SK-N-SH treated with all-trans-retinoic acid at 6 μM for 48 hours (cell line): ENCODE measurements around the gene TAMALIN.

Source experiments
- ATAC-seq: fragments of 200-7000 bp; cut with Tn5 transposase; 3 replicates; pipeline ENCODE4 v1.9.1; 2020; ENCODE audit warnings: mild to moderate bottlenecking, moderate library complexity
- ARNTL ChIP-seq: fragments of 450-650 bp; formaldehyde crosslinking; IDR thresholded peaks from 2 replicates; pipeline ENCODE4 v1.5.0; 2020; ENCODE audit warnings: low read depth, mild to moderate bottlenecking, moderate library complexity, borderline replicate concordance
- BACH2 ChIP-seq: fragments of 250-450 bp; sonication (Bioruptor Pico); IDR thresholded peaks from 2 replicates; pipeline ENCODE4 v1.9.0; 2021; ENCODE audit warnings: mild to moderate bottlenecking, borderline replicate concordance
- CSDC2 ChIP-seq: fragments of 250-450 bp; sonication (Bioruptor Pico); IDR thresholded peaks from 2 replicates; pipeline ENCODE4 v1.5.0; 2020; ENCODE audit warnings: mild to moderate bottlenecking, moderate library complexity
- ESRRG ChIP-seq: fragments of 250-450 bp; sonication (Bioruptor Pico); IDR thresholded peaks from 2 replicates; pipeline ENCODE4 v1.6.1; 2021; ENCODE audit warnings: mild to moderate bottlenecking
- GLIS3 ChIP-seq: fragments of 250-450 bp; sonication (Bioruptor Pico); IDR thresholded peaks from 2 replicates; pipeline ENCODE4 v1.5.0; 2020; ENCODE audit warnings: mild to moderate bottlenecking, moderate library complexity
- OSR1 ChIP-seq: fragments of 250-450 bp; sonication (Bioruptor Pico); IDR thresholded peaks from 2 replicates; pipeline ENCODE4 v1.8.0; 2022; ENCODE audit warnings: moderate library complexity, mild to moderate bottlenecking, inconsistent platforms
- PPARA ChIP-seq: fragments of 250-450 bp; sonication (Bioruptor Pico); IDR thresholded peaks from 2 replicates; pipeline ENCODE4 v1.5.0; 2020; ENCODE audit warnings: mild to moderate bottlenecking, borderline replicate concordance
- RARB ChIP-seq: fragments of 250-450 bp; sonication (Bioruptor Pico); IDR thresholded peaks from 2 replicates; pipeline ENCODE4 v1.8.0; 2021; ENCODE audit warnings: mild to moderate bottlenecking, moderate library complexity
- SNAI2 ChIP-seq: fragments of 250-450 bp; sonication (Bioruptor Pico); IDR thresholded peaks from 2 replicates; pipeline ENCODE4 v1.5.0; 2020; ENCODE audit warnings: mild to moderate bottlenecking, moderate library complexity
- TCF4 ChIP-seq: fragments of 250-450 bp; sonication (Bioruptor Pico); IDR thresholded peaks from 2 replicates; pipeline ENCODE4 v1.8.0; 2021; ENCODE audit warnings: mild to moderate bottlenecking, moderate library complexity, borderline replicate concordance
- TOX ChIP-seq: fragments of 250-450 bp; sonication (Bioruptor Pico); IDR thresholded peaks from 2 replicates; pipeline ENCODE4 v1.8.0; 2021; ENCODE audit warnings: mild to moderate bottlenecking, moderate library complexity, borderline replicate concordance
- ZC3H10 ChIP-seq: fragments of 250-450 bp; sonication (Bioruptor Pico); IDR thresholded peaks from 2 replicates; pipeline ENCODE4 v1.5.1; 2021; ENCODE audit warnings: mild to moderate bottlenecking, moderate library complexity
- ZFP3 ChIP-seq: fragments of 250-450 bp; sonication (Bioruptor Pico); IDR thresholded peaks from 2 replicates; pipeline ENCODE4 v1.5.0; 2020; ENCODE audit warnings: mild to moderate bottlenecking, moderate library complexity
- ZFP30 ChIP-seq: fragments of 450-650 bp; formaldehyde crosslinking; IDR thresholded peaks from 2 replicates; pipeline ENCODE4 v1.5.0; 2022; ENCODE audit warnings: mild to moderate bottlenecking, moderate library complexity
- ZNF70 ChIP-seq: fragments of 450-650 bp; formaldehyde crosslinking; IDR thresholded peaks from 2 replicates; pipeline ENCODE4 v1.5.0; 2020; ENCODE audit warnings: mild to moderate bottlenecking, moderate library complexity
- ZNF8 ChIP-seq: fragments of 450-650 bp; formaldehyde crosslinking; IDR thresholded peaks from 2 replicates; pipeline ENCODE4 v1.5.0; 2020; ENCODE audit warnings: mild to moderate bottlenecking, moderate library complexity
- TF ChIP-seq, protein P1 (sequence below): fragments of 250-450 bp; sonication (Bioruptor Pico); IDR thresholded peaks from 2 replicates; pipeline ENCODE4 v1.8.0; 2020; ENCODE audit warnings: mild to moderate bottlenecking, moderate library complexity, borderline replicate concordance
- TF ChIP-seq, protein P2 (sequence below): fragments of 250-450 bp; sonication (Bioruptor Pico); IDR thresholded peaks from 2 replicates; pipeline ENCODE4 v1.5.0; 2020; ENCODE audit warnings: mild to moderate bottlenecking, moderate library complexity
- TF ChIP-seq, protein P3 (sequence below): fragments of 250-450 bp; sonication (Bioruptor Pico); IDR thresholded peaks from 2 replicates; pipeline ENCODE4 v1.5.1; 2021; ENCODE audit warnings: mild to moderate bottlenecking, moderate library complexity

Gene TAMALIN

DNA sequence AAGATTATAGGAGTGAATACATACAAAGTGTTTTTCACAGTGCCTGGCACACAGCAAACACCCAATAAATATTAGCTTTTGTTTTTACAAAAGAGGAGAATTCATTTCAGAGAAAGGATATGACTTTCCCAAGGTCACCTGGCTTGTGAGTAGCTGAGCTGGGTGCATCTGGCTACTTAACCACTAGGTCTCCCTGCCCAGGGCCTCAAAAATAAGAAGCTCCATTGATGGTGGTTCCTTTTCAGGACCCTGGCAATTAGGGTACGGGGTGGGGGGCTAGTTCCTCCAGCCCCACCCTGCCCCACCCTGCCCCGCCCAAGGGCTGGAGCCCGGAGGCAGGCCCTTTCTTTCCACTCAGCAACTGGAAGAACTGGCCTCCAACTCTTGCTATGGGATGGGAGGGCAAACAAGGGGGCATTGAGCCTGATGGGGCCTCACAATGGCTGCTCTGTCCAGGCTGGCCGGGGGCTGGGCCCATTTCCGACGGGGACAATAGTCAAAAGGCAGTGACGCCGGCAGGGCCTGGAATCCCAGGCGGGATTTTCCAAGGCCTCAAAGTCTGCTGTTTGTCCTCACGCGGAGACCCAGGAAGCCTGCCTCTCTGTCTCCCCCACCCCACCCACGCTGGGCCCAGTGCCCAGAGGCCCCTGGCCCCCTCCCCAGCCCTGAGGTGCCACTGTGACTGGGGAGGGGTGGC, 54.9 kb downstream of the TAMALIN start:
- TF ChIP-seq, protein P1, sequence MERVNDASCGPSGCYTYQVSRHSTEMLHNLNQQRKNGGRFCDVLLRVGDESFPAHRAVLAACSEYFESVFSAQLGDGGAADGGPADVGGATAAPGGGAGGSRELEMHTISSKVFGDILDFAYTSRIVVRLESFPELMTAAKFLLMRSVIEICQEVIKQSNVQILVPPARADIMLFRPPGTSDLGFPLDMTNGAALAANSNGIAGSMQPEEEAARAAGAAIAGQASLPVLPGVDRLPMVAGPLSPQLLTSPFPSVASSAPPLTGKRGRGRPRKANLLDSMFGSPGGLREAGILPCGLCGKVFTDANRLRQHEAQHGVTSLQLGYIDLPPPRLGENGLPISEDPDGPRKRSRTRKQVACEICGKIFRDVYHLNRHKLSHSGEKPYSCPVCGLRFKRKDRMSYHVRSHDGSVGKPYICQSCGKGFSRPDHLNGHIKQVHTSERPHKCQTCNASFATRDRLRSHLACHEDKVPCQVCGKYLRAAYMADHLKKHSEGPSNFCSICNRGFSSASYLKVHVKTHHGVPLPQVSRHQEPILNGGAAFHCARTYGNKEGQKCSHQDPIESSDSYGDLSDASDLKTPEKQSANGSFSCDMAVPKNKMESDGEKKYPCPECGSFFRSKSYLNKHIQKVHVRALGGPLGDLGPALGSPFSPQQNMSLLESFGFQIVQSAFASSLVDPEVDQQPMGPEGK (CRISPR knock-in tag): no peak
- TF ChIP-seq ZNF8 (CRISPR knock-in tag) (no peak), OSR1 (CRISPR knock-in tag) (no peak), SNAI2 (no peak), RARB (no peak), ZC3H10 (CRISPR knock-in tag) (no peak), ARNTL (CRISPR knock-in tag) (no peak), ESRRG (CRISPR knock-in tag) (no peak), ZFP30 (CRISPR knock-in tag) (no peak), PPARA (CRISPR knock-in tag) (no peak), TOX (no peak), ZFP3 (CRISPR knock-in tag) (no peak), BACH2 (no peak), GLIS3 (no peak)
- TF ChIP-seq, protein P2, sequence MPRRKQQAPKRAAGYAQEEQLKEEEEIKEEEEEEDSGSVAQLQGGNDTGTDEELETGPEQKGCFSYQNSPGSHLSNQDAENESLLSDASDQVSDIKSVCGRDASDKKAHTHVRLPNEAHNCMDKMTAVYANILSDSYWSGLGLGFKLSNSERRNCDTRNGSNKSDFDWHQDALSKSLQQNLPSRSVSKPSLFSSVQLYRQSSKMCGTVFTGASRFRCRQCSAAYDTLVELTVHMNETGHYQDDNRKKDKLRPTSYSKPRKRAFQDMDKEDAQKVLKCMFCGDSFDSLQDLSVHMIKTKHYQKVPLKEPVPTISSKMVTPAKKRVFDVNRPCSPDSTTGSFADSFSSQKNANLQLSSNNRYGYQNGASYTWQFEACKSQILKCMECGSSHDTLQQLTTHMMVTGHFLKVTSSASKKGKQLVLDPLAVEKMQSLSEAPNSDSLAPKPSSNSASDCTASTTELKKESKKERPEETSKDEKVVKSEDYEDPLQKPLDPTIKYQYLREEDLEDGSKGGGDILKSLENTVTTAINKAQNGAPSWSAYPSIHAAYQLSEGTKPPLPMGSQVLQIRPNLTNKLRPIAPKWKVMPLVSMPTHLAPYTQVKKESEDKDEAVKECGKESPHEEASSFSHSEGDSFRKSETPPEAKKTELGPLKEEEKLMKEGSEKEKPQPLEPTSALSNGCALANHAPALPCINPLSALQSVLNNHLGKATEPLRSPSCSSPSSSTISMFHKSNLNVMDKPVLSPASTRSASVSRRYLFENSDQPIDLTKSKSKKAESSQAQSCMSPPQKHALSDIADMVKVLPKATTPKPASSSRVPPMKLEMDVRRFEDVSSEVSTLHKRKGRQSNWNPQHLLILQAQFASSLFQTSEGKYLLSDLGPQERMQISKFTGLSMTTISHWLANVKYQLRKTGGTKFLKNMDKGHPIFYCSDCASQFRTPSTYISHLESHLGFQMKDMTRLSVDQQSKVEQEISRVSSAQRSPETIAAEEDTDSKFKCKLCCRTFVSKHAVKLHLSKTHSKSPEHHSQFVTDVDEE (CRISPR knock-in tag): no peak
- TF ChIP-seq, protein P3, sequence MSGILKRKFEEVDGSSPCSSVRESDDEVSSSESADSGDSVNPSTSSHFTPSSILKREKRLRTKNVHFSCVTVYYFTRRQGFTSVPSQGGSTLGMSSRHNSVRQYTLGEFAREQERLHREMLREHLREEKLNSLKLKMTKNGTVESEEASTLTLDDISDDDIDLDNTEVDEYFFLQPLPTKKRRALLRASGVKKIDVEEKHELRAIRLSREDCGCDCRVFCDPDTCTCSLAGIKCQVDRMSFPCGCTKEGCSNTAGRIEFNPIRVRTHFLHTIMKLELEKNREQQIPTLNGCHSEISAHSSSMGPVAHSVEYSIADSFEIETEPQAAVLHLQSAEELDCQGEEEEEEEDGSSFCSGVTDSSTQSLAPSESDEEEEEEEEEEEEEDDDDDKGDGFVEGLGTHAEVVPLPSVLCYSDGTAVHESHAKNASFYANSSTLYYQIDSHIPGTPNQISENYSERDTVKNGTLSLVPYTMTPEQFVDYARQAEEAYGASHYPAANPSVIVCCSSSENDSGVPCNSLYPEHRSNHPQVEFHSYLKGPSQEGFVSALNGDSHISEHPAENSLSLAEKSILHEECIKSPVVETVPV (CRISPR knock-in tag): no peak
- TF ChIP-seq, all 23 proteins: peak for 0

DNA sequence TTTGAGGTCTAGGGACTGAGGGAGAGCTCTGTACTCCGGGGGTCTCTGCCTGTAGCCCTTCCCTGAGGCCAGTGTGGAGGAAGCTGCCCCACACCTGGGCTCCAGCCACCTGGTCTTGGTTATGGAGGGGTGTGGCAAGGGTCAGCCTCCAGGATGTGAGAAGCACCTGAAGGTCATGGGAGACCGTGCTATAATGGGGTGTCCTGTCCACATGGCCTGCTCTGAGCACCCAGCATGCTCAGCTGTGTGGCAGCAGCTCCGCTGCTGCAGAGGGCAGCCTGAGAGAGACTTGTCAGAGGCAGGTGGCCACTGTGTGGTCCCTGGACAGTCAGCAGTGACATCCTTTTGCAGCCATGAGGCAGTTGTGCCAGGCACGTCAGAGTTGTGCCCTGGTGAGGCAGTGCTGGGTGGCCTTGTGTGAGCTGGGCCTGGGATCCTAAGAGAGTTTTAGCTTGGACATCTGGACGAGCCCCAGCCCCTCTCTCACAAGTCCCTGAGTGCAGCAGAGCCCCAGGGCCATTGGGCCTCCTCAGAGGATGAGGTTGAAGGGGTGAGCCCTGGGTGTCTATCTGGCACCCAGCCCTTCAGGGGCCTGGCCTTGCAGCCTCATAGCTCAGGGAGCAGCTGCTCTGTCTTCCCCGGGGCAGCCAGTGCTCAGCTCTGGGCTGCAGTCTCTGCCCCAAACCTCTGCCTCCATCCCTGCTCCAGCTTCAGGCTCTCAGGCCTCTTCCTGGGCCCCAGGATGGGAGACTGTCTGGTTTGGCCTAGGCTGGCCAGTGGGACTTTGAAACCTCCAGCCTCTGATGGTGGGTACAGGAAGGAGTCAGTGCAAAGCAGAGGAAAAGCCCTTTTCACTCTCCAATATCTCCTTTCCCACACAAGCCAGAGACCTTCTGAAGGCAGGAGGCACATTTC, 55.7 kb downstream of the TAMALIN start:
- no peak for TF ChIP-seq ZC3H10 (CRISPR knock-in tag)
- no peak for TF ChIP-seq SNAI2
- peak; percentile 0; the same call in 2 of the 3 replicates for ATAC-seq

More for the DNA sequence above, 54.9 kb downstream of the TAMALIN start:
- ATAC-seq: no peak; the same call in 1 of the 3 replicates

DNA sequence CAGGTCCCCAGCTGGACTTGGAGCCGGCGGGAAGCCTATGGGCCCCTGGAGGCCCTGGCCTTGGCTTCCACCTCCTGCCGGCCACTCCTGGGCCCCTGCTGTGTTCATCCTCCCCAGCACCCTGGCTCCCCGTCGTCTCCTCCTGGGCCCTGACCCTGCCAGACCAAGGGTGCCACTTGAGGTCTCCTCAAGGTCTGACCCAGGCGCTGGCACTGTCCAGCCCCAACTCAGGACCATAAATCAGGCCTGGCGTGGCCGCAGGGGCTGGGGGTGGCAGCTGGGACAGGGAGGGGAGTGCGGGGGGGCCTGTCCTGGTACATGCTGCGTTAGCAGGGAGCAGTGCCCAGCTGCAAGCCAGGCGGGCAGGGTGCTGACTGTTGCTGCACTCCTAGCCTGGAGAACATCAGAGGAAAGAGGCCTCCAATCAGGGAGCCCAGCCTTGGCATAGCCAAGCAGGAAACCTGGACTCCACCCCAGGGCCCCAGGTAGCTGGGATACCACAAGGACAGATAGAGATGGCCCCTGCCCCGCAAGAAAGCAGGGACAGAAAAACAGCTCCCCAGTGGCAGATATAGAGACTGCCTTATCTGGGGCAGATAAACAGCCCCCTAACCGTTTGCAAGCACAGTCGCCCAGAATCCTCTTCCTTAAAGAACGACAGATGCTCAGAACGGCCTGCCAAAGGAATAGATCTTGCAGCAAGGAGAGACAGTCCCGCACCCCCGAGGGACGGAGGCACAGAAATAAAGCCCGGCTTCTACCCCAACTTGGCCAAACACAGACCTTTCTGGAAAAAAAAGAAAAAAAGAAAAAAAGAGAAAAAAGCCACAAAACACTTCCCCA, 56.6 kb downstream of the TAMALIN start:
- TF ChIP-seq ZNF70 (CRISPR knock-in tag): no peak
- no peak for TF ChIP-seq PPARA (CRISPR knock-in tag)
- TF ChIP-seq, protein P3 (CRISPR knock-in tag): no peak
- TF ChIP-seq, protein P2 (CRISPR knock-in tag): no peak
- TF ChIP-seq CSDC2 (CRISPR knock-in tag): no peak
- no peak for TF ChIP-seq OSR1 (CRISPR knock-in tag)
- TF ChIP-seq TCF4 (CRISPR knock-in tag): no peak
- no peak for TF ChIP-seq BACH2
- TF ChIP-seq, protein P1 (CRISPR knock-in tag): no peak
- ATAC-seq: no peak
